ENCODE measurements around the gene CXADR. TPM values are rescaled to one million over a fixed set of nuclear protein-coding genes. Genes with fewer than 3 reads are reported as not detected.

CXADR gene
- total RNA-seq, 4 donors from 2014 or later = 4.6 to 136 (median 87.7) TPM

DNA sequence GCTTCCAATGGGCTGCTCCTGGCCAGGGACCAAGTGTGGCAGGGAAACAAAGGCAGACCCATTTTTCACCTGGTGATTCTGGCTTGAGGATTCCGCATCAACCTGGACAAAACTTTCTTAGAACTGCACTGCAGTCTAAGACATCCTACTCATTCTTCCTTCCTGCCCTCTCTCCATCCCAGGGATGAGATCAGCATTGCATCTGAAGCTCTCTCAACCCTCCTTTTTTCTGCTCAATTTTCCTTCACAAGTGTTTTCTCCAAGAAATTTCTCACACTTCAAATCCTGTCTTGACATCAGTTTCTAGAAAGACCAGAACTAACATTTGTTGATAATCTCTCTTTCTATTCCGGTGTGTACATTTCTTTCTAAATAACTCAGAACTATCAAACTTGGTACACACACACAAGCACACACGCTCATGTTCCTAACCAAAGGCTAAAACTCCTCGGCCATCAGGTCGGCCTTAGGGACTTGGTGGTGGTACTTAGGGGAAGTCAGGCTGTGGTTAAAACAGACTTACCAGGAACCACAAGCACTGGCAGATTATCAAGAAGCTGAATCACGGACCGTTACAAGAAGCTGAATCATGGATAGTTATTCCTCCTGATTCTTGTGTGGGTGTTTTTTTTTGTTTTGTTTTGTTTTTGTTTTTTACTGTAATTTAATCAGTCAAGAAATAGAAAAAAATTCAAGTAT is 21.0 kb upstream of the CXADR start:
- WGBS, 2 donors (ENCODE audit: low coverage in 1 of 2) = 60 to 67% methylated on average over 4 to 7 of the region's 7 CpGs
- intact Hi-C loops (cut with DNase I; ENCODE audit: low total_unique reads) (no loop called here), in situ Hi-C loops (cut with MboI; ENCODE audit: low pct_ligation_motif_present in 1 of 4, low pct_unique_long_range_greater_than_20kb in 1 of 4, low sequenced_read_pairs in 3 of 4) (no loop called here)
- Histone ChIP-seq H3K27me3 (no peaks in the 10 kb centered on the region), H3K9me3 (no peaks in the 10 kb centered on the region), H3K4me3 (no peak overlapping the region), H3K4me1 (peaks cover 0 to 13% (median 3%) of the 10 kb centered on the region in 4 donors), H3K36me3 (no peaks in the 10 kb centered on the region), H3K27ac (no peak overlapping the region)
- DNase-seq = no peak
- no peak for TF ChIP-seq EP300 (IDR thresholded peaks at IDR 0.05; ENCODE audit: low read depth)
- no peak for TF ChIP-seq CTCF (IDR thresholded peaks at IDR 0.05)
- TF ChIP-seq POLR2AphosphoS5 (IDR thresholded peaks at IDR 0.05) = no peak
- TF ChIP-seq POLR2A (IDR thresholded peaks at IDR 0.05) = no peak

GRCh38 chr21:17492415-17493168 is 20.3 kb upstream of the CXADR start:
- no peaks in the 10 kb centered on the region for H3K27me3 ChIP-seq
- no peaks in the 10 kb centered on the region for H3K36me3 ChIP-seq
- no peak for DNase-seq
- intact Hi-C loops (cut with DNase I; ENCODE audit: low total_unique reads) (no loop called here), in situ Hi-C loops (cut with MboI; ENCODE audit: low pct_ligation_motif_present in 1 of 4, low pct_unique_long_range_greater_than_20kb in 1 of 4, low sequenced_read_pairs in 3 of 4) (no loop called here)
- H3K4me1 ChIP-seq = peaks cover 0 to 13% (median 3%) of the 10 kb centered on the region in 4 donors
- 73% methylated on average over 5 to 6 of the region's 6 CpGs for WGBS, 2 donors (ENCODE audit: low coverage in 1 of 2)
- no peaks in the 10 kb centered on the region for H3K9me3 ChIP-seq
- H3K4me3 ChIP-seq = no peak overlapping the region
- no peak overlapping the region for H3K27ac ChIP-seq
- TF ChIP-seq CTCF (IDR thresholded peaks at IDR 0.05) (no peak), POLR2A (IDR thresholded peaks at IDR 0.05) (no peak), EP300 (IDR thresholded peaks at IDR 0.05; ENCODE audit: low read depth) (no peak), POLR2AphosphoS5 (IDR thresholded peaks at IDR 0.05) (no peak)

DNA sequence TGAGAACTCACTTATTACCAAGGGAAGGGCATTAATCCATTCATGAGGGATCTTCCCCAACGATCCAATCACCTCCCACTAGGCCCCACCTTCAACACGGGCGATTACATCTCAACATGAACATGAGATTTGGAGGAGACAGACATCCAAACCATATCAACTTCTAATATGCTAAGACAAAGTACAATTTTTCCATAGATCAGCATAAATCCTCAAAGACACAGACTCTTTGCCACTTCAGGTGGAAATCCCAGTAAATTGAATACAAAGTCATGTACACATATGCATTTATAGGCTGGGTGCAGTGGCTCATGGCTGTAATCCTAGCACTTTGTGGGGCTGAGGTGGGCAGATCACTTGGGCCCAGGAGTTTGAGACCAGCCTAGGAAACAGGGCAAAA is 18.8 kb upstream of the CXADR start:
- TF ChIP-seq EP300 (IDR thresholded peaks at IDR 0.05; ENCODE audit: low read depth) (no peak), POLR2AphosphoS5 (IDR thresholded peaks at IDR 0.05) (no peak), CTCF (IDR thresholded peaks at IDR 0.05) (no peak), POLR2A (IDR thresholded peaks at IDR 0.05) (no peak)
- in situ Hi-C loops (cut with MboI; ENCODE audit: low pct_ligation_motif_present in 1 of 4, low pct_unique_long_range_greater_than_20kb in 1 of 4, low sequenced_read_pairs in 3 of 4) (no loop called here), intact Hi-C loops (cut with DNase I; ENCODE audit: low total_unique reads) (no loop called here)
- WGBS, 2 donors (ENCODE audit: low coverage in 1 of 2) = 88 to 95% methylated on average over 3 of the region's 3 CpGs
- H3K4me1 ChIP-seq = peaks cover 0 to 9% (median 3%) of the 10 kb centered on the region in 4 donors
- H3K9me3 ChIP-seq = no peaks in the 10 kb centered on the region
- no peak overlapping the region for H3K4me3 ChIP-seq
- no peak for DNase-seq
- no peak overlapping the region for H3K27ac ChIP-seq
- H3K27me3 ChIP-seq = no peaks in the 10 kb centered on the region
- H3K36me3 ChIP-seq = no peaks in the 10 kb centered on the region

DNA sequence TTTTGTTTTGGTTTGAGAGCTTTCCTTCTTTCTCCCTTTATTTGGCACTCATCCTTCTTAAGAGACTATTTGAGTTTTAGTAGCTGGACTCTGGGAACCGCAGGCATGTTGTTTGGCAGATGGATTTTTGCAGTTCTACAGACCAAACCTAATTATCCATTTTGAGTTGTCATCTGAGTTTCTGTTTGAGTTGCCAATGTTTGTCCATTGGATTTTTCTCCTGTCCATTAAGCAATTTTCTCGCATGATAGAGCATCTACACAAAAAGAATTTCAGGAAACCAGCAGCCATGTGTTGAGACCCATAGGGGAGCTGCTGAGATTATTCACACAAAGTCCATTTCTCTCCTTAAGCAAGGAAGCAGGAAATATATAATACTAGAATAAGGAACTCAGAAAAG is 17.2 kb upstream of the CXADR start:
- peaks cover 0 to 9% (median 3%) of the 10 kb centered on the region in 4 donors for H3K4me1 ChIP-seq
- H3K27me3 ChIP-seq = no peaks in the 10 kb centered on the region
- whole genome bisulfite sequencing, 2 donors (ENCODE audit: low coverage in 1 of 2) = 38 to 81% methylated on average over 1 to 2 of the region's 2 CpGs
- in situ Hi-C loops (cut with MboI; ENCODE audit: low pct_ligation_motif_present in 1 of 4, low pct_unique_long_range_greater_than_20kb in 1 of 4, low sequenced_read_pairs in 3 of 4) (no loop called here), intact Hi-C loops (cut with DNase I; ENCODE audit: low total_unique reads) (no loop called here)
- DNase-seq = no peak
- H3K27ac ChIP-seq = no peak overlapping the region
- TF ChIP-seq POLR2A (IDR thresholded peaks at IDR 0.05) = no peak
- H3K9me3 ChIP-seq = no peaks in the 10 kb centered on the region
- no peaks in the 10 kb centered on the region for H3K36me3 ChIP-seq
- no peak overlapping the region for H3K4me3 ChIP-seq
